Muscle of arm (tissue), 12 donors: Measurements from ENCODE around the gene ZNF746. TPM values are rescaled to one million over a fixed set of nuclear protein-coding genes. Genes with fewer than 3 reads are reported as not detected.

Experiments used
- DNase-seq: peaks from one replicate; pipeline ENCODE4 v3.0.0-alpha.2; 2013
- polyA plus RNA-seq, 12 donors: library from polyadenylated mRNA; unstranded; fragments of 120-200 nt; gene quantifications; one replicate each; pipeline ENCODE4 v1.2.1, GENCODE V29; 2013; ENCODE audit not compliant: insufficient read length in 12 of 12

The ZNF746 gene
- polyA plus RNA-seq, 12 donors, result 7.0 to 38.0 (median 8.6) TPM; not detected in 1

DNA sequence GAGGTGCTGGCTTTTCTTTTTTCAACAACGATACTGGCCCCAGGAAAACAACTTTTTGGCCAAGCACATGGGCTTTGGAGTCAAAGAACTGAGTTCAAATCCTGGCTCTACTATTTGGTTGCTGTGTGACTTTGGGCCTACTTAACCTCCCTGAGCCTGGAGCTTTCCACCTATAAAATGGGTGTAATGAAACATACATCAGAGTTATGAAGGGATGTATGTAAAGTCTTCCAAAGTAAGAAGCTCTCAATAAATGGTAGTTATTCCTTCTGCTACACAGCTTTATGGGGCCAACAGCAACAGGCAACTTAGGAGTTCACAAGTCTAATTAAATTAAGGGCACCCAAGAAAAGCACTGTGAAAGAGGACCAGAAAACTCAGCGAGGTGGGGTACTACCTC lies 69.7 kb downstream of the ZNF746 start:
- no peak for DNase-seq

DNA sequence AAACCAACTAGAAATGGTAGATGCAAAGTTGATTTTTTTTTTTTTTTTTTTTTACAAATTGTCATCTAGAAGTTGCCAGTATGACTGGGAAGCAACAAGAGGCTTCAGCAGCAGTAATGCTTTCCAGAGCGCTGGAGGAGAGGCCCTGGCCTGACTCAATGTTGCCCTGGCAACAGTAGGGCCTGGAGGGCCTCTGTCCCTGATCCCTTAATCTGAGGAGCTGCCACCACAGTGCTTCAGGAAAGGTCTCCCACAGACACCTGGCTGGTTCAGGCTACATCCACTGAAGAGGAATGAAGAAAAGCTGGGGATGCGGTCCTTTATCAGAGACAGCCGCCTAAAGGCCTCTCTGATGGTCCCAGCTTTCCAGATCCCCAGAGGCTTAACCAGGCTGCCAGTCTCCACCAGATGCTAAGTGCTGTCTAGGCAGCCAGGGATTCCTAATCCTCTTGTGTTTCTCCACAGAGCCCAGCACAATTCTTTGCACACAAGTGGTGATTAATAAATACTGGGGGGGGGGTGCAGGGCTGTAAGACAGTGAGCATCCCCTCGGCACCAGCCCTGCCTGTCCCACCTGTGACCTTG lies 70.4 kb downstream of the ZNF746 start:
- DNase-seq, result no peak

DNA sequence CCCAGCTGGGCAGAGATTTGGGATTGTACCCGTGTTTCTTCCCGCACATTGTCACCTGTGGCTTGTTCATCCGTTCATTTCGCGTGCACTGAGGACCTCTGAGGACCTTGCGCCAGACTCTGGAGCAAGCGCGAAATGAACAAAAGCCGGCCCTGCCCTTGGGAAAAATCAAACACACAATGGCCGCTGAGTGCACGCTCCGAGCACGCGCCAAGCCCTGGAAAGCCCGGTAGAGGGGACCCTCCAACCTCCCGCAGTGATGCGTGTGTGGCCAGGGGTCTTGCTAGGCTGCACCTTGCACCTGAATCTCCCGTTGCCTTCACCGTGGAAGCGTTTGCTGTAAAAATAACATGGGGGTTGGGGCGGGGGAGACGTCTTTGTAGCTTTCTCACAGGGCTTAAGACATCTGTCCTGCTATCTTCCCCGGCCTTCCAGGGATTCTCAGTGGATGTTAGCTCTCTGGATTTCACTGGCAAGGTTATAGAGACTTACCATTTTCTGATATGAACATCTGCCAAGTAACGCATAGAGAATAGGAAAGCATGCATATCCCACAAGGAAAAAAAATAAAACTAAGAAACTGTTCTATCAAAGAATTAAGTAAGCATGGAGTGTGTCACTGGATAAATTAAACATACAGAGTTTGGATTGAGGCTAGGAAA lies 74.0 kb downstream of the ZNF746 start:
- DNase-seq, result no peak

DNA sequence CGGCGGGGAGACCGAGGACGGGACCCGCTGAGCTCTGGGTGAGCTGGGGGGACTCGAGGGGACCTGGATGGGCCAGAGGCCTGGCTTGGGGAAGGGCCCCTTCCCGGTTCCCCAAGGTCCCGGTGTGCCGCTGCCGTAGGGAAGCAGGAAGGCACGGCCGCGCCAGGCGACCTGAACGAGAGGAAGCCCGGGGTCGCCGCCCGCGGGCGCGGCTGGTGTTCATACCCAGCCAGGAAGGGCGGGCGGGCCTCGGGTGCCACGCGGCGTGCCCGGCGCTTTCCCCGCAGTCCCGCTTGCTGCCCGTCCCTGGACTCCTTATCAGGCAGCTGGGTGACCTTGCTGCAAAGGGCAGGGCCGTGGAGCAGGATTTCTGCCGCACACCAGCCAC lies 74.7 kb downstream of the ZNF746 start:
- DNase-seq, result no peak

Other genes with a start within 250 kb of the ZNF746 start
- gene ZNF783, start 235.6 kb downstream of the ZNF746 start, polyA plus RNA-seq, result 10 to 100 TPM in 10 of 12 donors, 1 to 10 TPM in 1, not detected in 1; 9.3 to 28.5 (median 11.9) TPM
- gene ZNF777, start 36.7 kb downstream of the ZNF746 start, polyA plus RNA-seq, result 10 to 100 TPM in 2 of 12 donors, 1 to 10 TPM in 9, not detected in 1; 4.3 to 13.7 (median 8.1) TPM